GM18868 (cell line): ENCODE data around the gene GSDME.
A peak's percentile ranks its signal among the peaks of the same experiment; 100 is the strongest.

ENCODE experiments used
- ATAC-seq: cut with Tn5 transposase; IDR thresholded peaks from one replicate; pipeline ENCODE4 v1.9.1; 2021; ENCODE audit warnings: mild to moderate bottlenecking, moderate library complexity; ENCODE audit not compliant: unreplicated experiment

GSDME gene

DNA sequence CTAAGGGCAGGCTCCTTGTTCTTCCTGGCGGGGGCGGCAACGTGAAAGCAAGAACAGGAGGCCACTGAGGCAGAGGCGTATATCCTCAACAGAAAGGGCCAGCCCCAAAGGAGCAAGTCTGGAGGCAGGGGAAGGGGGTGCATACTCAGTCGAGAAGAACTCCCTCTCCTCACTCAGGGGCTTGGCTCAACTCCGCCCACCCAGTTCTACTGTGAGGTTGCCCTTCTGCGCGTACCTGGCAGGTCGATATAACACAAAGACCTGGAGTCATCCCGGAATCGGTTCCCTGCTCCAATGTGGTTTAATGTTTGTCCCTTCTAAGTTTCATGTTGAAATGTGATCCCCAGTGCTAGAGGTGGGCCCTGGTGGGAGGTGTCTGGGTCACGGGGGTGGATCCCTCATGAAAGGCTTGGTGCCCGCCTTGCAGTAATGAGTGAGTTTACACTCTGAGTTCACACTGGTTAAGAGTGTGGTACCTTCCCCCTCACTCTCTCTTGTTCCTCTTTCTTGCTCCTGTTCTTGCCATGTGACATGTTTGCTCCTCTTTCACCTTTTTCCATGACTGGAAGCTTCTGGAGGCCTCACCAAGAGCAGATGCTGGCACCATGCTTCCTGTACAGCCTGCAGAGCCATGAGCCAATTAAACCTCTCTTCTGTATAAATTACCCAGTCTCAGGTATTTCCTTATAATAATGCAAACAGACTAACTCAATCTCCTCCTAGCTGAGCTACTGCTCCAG is 32.6 kb downstream of the GSDME start:
- ATAC-seq, result no peak

DNA sequence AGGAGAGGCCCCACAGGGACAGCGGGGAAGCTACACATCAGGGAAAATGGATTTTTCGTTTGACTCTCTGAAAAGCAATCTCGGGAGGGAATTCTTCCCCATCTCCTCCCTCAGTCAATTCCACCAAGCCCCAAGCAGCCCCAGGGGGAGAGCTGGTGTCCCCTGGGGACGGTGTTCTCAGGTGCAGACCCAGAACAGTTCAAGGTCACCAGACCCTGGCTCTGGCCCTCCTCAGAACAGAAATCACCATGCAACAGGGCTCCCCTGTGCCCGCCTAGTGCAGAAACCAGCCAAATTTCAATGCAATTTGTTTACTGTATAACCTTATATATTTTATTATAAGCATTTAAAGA is 34.1 kb downstream of the GSDME start:
- no peak for ATAC-seq

GRCh38 chr7:24722386-24723177 is 34.7 kb downstream of the GSDME start:
- ATAC-seq, result no peak

DNA sequence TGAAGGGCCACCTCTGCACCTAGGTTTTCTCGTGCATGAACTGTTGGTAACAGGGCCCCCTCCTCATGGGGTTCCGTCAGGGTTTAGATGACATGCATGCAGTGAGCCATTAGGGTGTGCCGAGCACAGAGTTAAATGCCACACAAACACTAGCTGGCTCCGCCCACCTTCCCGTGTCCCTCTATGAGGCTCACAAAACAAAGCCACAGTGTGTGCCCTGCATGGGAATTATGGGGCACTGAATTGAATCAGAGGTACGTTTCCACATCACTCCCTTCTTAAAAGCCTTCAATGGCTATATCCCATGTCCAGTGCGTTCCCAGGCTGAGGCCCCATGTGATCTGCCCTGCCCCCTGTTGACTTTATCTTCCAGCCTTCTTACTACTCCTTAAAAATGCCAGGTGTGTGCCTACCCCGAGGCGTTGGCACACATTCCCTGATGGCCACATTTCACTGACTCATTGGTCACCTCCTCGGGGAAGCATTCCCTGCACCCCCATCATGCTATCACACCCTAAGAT is 35.7 kb downstream of the GSDME start:
- ATAC-seq, result no peak

DNA sequence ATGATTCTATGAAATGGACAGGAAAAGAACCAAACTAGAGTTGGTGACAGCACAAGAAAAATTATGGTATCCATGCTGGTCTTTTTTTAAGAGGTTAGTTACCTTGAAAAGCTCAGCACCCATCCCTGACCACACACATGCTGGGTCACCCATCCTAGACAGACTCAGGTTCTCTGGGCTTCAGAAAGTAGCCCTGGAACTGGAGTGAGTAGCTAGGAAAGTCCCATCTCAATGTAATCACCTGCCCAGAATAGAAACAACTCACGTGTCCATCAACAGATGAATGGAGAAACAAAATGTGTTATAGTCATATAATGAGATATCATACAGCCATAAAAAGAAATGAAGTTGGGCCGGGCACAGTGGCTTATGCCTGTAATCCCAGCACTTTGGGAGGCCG is 37.0 kb downstream of the GSDME start:
- peak; percentile 26 for ATAC-seq

- peak; percentile 57 for ATAC-seq
Observed at GRCh38 chr7:24718977-24719491, 38.2 kb downstream of the GSDME start.

DNA sequence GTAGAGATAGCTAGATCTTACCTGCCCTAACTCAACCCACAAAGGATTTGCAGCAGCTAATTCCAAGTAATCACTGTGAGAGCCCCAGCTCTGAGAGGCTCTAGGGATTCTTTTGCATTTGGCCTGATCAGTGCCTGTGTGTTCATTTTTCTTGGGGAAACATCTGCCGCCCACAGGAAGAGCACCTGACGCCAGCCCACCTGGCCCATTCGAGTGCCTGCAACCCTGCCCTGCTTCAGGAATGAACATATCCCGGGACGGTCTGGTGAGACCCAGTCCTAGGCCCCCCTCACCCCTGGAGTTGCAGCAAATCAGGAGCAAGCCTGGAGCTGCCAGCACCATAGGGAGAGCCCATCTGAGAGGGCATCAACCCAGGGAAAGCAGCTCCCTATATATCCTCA is 38.8 kb downstream of the GSDME start:
- ATAC-seq, result no peak

GRCh38 chr7:24717694-24718320 is 39.5 kb downstream of the GSDME start:
- no peak for ATAC-seq

DNA sequence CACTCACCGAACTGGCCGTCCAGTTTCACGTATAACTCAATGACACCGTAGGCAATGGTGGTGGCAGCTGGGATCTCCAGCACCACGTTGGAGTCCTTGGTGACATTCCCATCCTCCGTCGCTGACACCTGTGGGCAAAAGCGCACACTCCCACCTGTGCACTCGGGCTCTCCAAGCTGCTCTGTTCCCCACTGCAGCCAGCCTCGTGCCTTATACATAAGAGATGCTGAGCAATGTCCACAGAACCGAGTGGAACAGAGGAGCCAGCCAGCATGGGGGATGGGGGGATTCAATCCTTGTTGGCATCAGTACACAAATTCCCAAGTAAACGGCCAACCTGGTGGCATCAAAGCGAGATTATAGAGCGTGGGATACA is 40.0 kb downstream of the GSDME start:
- ATAC-seq, result no peak

GRCh38 chr7:24716480-24717246 is 40.6 kb downstream of the GSDME start:
- ATAC-seq, result no peak

GRCh38 chr7:24715661-24716479 is 41.4 kb downstream of the GSDME start:
- peak; percentile 40 for ATAC-seq

GRCh38 chr7:24715171-24715570 is 42.1 kb downstream of the GSDME start:
- ATAC-seq, result no peak

- ATAC-seq, result no peak
Observed at GRCh38 chr7:24714676-24715010, 42.6 kb downstream of the GSDME start.

- no peak for ATAC-seq
Observed at GRCh38 chr7:24713850-24714675, 43.2 kb downstream of the GSDME start.

DNA sequence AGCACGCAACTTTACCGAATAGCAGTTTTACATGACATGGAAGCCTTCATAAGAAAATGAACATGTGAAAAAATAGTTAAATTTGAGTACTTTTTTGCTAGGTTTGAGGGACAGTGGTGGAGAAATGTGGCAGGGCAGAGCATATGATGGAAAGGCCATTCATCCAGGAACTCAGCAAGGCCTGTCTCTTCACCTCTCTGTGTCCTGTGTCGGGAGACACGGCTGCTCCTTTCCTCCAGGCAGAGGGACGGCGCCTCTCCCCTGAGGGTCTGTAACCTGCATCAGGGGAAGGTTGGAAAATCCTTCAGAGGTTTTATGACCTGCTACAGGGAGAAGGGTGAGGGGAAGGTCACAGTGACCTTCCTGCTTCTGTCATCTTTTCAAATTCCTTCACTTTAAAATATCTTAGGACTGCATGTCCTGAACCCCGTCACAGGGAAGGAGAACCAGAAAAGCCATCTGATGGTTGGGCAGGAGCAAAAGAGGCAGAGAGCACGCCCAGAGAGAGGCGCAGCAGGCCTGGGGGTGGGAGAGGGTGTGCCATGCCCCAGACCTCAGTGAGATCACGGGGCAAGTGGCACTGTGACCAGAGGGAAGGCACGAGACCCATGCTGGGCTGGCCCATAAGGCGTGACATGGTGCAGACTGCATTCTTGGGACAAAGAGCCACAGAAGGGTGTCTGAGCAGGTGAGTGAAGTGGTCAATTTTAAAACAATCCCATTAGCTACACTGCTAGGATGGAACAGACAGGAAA is 44.0 kb downstream of the GSDME start:
- no peak for ATAC-seq

GRCh38 chr7:24709585-24710360 is 47.5 kb downstream of the GSDME start:
- no peak for ATAC-seq

- ATAC-seq, result no peak
Observed at GRCh38 chr7:24709051-24709450, 48.2 kb downstream of the GSDME start.
